ENCODE data around the gene CDCP2. TPM values are rescaled to one million over a fixed set of nuclear protein-coding genes. Genes with fewer than 3 reads are reported as not detected.

The CDCP2 gene
- total RNA-seq, 3 donors from 2014 or later: not detected

- DNase-seq (no peak), ATAC-seq (no peak)
- no peaks in the 10 kb centered on the region for H3K27me3 Mint-ChIP-seq (ENCODE audit: low read depth)
- H3K36me3 Mint-ChIP-seq (ENCODE audit: insufficient read depth): no peaks in the 10 kb centered on the region
- no peaks in the 10 kb centered on the region for H3K4me1 Mint-ChIP-seq (ENCODE audit: low read depth)
- H3K9me3 Mint-ChIP-seq: no peaks in the 10 kb centered on the region
- no peak overlapping the region for H3K4me3 Mint-ChIP-seq
Observed at GRCh38 chr1:54159733-54160316, 7.0 kb upstream of the CDCP2 start.

- Mint-ChIP-seq H3K9me3 (no peaks in the 10 kb centered on the region), H3K4me3 (no peak overlapping the region), H3K4me1 (ENCODE audit: low read depth) (no peaks in the 10 kb centered on the region), H3K27me3 (ENCODE audit: low read depth) (no peaks in the 10 kb centered on the region), H3K36me3 (ENCODE audit: insufficient read depth) (no peaks in the 10 kb centered on the region)
- ATAC-seq (no peak), DNase-seq (no peak)
Observed at GRCh38 chr1:54158071-54158470, 5.3 kb upstream of the CDCP2 start.

- no peak overlapping the region for H3K4me3 Mint-ChIP-seq
- H3K4me1 Mint-ChIP-seq (ENCODE audit: low read depth): no peaks in the 10 kb centered on the region
- no peaks in the 10 kb centered on the region for H3K36me3 Mint-ChIP-seq (ENCODE audit: insufficient read depth)
- no peak for DNase-seq
- no peaks in the 10 kb centered on the region for H3K27me3 Mint-ChIP-seq (ENCODE audit: low read depth)
- ATAC-seq: no peak
- H3K9me3 Mint-ChIP-seq: no peaks in the 10 kb centered on the region
Observed at GRCh38 chr1:54157401-54157800, 4.6 kb upstream of the CDCP2 start.

- H3K4me3 Mint-ChIP-seq: no peak overlapping the region
- no peaks in the 10 kb centered on the region for H3K9me3 Mint-ChIP-seq
- no peaks in the 10 kb centered on the region for H3K4me1 Mint-ChIP-seq (ENCODE audit: low read depth)
- H3K36me3 Mint-ChIP-seq (ENCODE audit: insufficient read depth): no peaks in the 10 kb centered on the region
- no peak for ATAC-seq
- no peak for DNase-seq
- no peaks in the 10 kb centered on the region for H3K27me3 Mint-ChIP-seq (ENCODE audit: low read depth)
Observed at GRCh38 chr1:54156986-54157385, 4.2 kb upstream of the CDCP2 start.

DNA sequence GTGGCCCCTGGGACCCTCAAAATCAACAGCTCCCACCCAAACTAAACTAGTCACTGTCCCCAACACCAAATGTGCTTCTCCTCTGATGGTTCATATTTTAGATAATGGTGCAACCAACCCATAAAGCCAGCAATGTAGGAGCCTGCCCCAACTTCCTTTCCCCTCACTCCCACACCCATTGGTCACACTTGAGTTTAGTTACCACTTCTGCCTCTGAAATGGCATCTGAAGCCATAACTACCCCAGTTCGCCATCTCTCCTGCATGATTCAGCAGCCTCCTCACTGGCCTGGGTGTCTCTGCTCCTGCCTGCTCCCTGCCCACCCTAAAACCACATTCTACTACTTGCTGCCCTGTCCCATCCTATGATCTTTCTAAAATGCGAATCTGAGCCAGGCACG is 3.4 kb upstream of the CDCP2 start:
- H3K4me1 Mint-ChIP-seq (ENCODE audit: low read depth): no peaks in the 10 kb centered on the region
- no peak for DNase-seq

DNA sequence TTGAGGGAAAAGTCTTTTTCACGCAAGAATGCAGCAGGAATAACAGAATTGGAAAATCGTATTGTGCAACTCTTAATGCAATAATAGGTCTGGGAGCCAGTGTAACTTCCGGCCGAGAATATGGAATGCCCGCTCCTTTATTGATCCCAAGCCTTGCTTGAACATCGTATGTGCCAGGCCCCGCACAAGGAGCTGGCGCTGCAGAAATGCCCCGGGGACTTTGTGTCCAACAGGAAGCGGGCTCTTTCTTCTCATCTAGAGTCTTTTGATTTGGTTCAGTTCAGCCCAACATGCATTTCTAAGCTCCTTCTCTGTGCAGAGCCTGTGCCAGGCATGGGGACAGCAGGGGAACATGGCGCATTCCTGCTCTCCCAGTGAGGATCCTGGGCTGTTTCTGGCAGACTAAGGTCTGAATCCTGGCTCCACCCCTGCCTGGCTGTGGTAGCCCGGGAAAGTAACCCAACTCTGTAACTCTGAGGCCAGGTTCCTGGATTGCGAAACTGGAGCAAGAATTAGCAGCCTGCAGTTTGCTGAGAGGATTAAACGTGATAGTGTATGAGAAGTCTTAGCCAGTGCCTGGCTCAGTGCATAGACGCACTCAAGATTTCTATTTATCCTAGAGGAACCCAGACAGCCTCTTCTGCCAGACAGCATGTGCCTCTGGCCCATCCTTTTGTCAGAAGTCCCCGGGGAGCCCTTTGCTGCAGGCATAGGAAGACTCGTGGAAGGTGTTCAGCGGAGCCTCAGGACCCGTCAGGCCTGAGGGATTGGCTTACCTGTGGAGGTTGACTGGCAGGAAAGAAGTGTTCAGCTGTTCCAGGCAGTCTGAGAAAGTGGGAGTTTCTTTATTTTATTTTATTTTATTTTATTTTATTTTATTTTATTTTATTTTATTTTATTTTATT is 987 bp upstream of the CDCP2 start:
- Mint-ChIP-seq H3K9me3 (no peaks in the 10 kb centered on the region), H3K4me1 (ENCODE audit: low read depth) (no peaks in the 10 kb centered on the region), H3K36me3 (ENCODE audit: insufficient read depth) (no peaks in the 10 kb centered on the region), H3K27me3 (ENCODE audit: low read depth) (no peaks in the 10 kb centered on the region), H3K4me3 (no peak overlapping the region)
- DNase-seq (no peak), ATAC-seq (no peak)

More for the DNA sequence above, 3.4 kb upstream of the CDCP2 start:
- no peaks in the 10 kb centered on the region for H3K9me3 Mint-ChIP-seq
- no peaks in the 10 kb centered on the region for H3K36me3 Mint-ChIP-seq (ENCODE audit: insufficient read depth)
- H3K27me3 Mint-ChIP-seq (ENCODE audit: low read depth): no peaks in the 10 kb centered on the region
- no peak overlapping the region for H3K4me3 Mint-ChIP-seq
- no peak for ATAC-seq

GRCh38 chr1:54151013-54151412 is 1.8 kb downstream of the CDCP2 start:
- H3K4me3 Mint-ChIP-seq: no peak overlapping the region
- H3K27me3 Mint-ChIP-seq (ENCODE audit: low read depth): no peaks in the 10 kb centered on the region
- H3K4me1 Mint-ChIP-seq (ENCODE audit: low read depth): no peaks in the 10 kb centered on the region
- H3K36me3 Mint-ChIP-seq (ENCODE audit: insufficient read depth): no peaks in the 10 kb centered on the region
- ATAC-seq: no peak
- no peaks in the 10 kb centered on the region for H3K9me3 Mint-ChIP-seq
- no peak for DNase-seq

DNA sequence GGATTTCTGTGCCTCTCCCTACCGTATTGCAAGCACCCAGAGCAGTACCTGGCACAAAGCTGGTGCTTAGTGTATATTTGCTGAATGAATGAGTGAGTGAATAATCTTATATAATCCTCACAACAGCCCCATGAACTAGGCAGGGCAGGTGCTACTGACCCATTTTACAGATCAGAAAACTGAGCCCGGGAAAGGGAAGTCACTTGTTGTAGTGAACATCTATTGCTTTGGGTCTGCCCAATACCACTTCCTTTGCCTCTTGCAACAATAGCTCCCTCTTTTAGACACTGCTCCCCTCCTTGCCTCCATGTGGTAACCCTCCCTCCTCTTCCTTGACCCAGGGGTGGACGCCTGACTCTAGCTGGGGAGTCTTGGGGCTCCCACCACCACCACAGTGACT is 3.1 kb downstream of the CDCP2 start:
- H3K4me3 Mint-ChIP-seq: no peak overlapping the region
- no peaks in the 10 kb centered on the region for H3K4me1 Mint-ChIP-seq (ENCODE audit: low read depth)
- ATAC-seq (no peak), DNase-seq (no peak)
- H3K36me3 Mint-ChIP-seq (ENCODE audit: insufficient read depth): no peaks in the 10 kb centered on the region
- no peaks in the 10 kb centered on the region for H3K9me3 Mint-ChIP-seq
- H3K27me3 Mint-ChIP-seq (ENCODE audit: low read depth): no peaks in the 10 kb centered on the region

- H3K9me3 Mint-ChIP-seq: no peaks in the 10 kb centered on the region
- H3K36me3 Mint-ChIP-seq (ENCODE audit: insufficient read depth): no peaks in the 10 kb centered on the region
- DNase-seq: no peak
- no peak for ATAC-seq
- H3K4me3 Mint-ChIP-seq: no peak overlapping the region
- no peaks in the 10 kb centered on the region for H3K4me1 Mint-ChIP-seq (ENCODE audit: low read depth)
- H3K27me3 Mint-ChIP-seq (ENCODE audit: low read depth): no peaks in the 10 kb centered on the region
Observed at GRCh38 chr1:54144366-54144765, 8.4 kb downstream of the CDCP2 start.

DNA sequence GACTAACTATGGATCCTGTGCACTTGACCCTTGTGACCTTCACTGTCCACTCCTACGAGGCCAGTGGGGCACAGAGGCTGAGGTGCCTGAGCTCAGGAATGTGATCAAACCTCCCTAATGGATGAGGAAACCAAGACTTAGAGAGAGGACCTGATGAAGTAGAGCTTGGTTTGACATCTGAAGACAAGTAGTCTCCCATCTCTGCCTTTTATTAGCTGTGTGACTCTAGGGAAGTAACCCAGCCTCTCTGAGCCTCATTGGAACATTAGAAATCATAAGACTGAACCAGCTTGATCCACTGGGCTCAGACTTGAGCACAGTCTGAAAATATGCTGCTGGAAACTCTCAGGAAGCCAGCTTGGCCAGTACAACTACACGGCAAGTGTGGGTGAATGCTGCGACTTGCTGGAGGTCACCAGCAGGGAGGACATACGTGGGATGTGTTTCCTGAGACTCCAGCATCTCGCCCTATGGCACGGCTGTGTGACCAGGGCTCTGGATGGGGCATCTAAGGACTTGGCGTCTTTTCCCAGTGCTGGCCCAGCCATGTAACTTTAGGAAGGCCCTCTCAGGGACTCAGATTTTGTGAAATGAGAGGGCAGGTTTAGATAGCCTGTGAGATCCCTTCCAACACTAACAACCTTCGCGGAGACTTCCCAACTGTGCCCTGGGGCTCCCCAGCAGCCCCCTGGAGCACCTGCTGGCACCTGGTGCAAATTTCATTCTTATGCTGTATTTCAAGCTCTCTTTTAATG is 10.5 kb downstream of the CDCP2 start:
- Mint-ChIP-seq H3K36me3 (ENCODE audit: insufficient read depth) (no peaks in the 10 kb centered on the region), H3K4me3 (no peak overlapping the region), H3K4me1 (ENCODE audit: low read depth) (no peaks in the 10 kb centered on the region), H3K27me3 (ENCODE audit: low read depth) (no peaks in the 10 kb centered on the region), H3K9me3 (no peaks in the 10 kb centered on the region)
- DNase-seq (no peak), ATAC-seq (no peak)

DNA sequence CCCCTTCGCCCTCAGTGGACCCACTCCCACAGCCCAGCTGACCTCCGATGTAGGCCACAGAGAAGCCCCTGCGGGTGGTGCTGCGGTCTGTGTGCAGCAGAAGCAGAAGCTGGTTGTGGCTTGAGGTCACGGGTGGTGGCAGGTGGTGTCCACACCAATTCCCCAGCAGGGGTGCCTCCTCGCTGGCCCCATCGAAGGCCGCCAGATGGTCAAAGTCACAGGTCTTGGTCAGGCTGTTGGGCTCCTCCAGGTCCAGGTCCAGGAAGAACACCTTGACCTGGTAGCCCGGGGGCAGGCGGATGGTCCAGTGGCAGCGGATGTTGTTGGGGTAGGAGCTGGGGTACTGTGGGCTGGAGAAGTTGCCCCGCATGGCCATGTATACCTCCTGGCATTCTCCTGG is 13.1 kb downstream of the CDCP2 start:
- ATAC-seq (no peak), DNase-seq (no peak)
- H3K4me1 Mint-ChIP-seq (ENCODE audit: low read depth): no peaks in the 10 kb centered on the region
- H3K27me3 Mint-ChIP-seq (ENCODE audit: low read depth): no peaks in the 10 kb centered on the region
- no peaks in the 10 kb centered on the region for H3K9me3 Mint-ChIP-seq
- H3K4me3 Mint-ChIP-seq: no peak overlapping the region
- H3K36me3 Mint-ChIP-seq (ENCODE audit: insufficient read depth): no peaks in the 10 kb centered on the region

GRCh38 chr1:54138994-54139393 is 13.8 kb downstream of the CDCP2 start:
- no peaks in the 10 kb centered on the region for H3K36me3 Mint-ChIP-seq (ENCODE audit: insufficient read depth)
- no peak overlapping the region for H3K4me3 Mint-ChIP-seq
- no peaks in the 10 kb centered on the region for H3K27me3 Mint-ChIP-seq (ENCODE audit: low read depth)
- no peak for ATAC-seq
- no peaks in the 10 kb centered on the region for H3K9me3 Mint-ChIP-seq
- no peaks in the 10 kb centered on the region for H3K4me1 Mint-ChIP-seq (ENCODE audit: low read depth)
- no peak for DNase-seq

DNA sequence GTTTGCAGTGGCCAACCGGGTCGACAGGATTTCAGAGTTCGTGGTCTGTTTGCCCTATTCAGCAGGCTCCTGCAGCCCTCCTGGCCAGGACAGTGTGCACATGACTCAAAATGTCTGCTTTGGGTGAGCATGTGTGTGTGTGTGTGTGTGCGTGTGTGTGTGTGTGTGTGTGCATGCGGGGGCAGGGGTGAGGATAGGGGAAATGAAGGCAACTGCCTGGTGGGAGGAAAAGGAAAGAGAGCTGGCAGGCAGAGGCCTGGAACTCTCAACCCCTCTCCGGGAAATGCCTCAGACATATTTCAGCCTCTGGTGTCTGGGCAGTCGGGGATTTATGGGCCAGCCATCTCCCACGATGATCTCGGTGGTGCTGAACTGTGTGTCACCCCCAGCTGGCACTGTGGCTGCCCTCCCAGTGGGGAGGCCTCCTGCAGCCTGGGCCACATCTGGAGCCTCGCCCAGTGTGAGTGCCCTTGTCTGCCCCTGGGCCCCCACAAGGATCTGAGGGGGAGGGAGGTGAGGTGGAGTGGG is 15.2 kb downstream of the CDCP2 start:
- no peaks in the 10 kb centered on the region for H3K36me3 Mint-ChIP-seq (ENCODE audit: insufficient read depth)
- no peak overlapping the region for H3K4me3 Mint-ChIP-seq
- H3K27me3 Mint-ChIP-seq (ENCODE audit: low read depth): no peaks in the 10 kb centered on the region
- no peaks in the 10 kb centered on the region for H3K4me1 Mint-ChIP-seq (ENCODE audit: low read depth)
- no peak for DNase-seq
- ATAC-seq: no peak
- no peaks in the 10 kb centered on the region for H3K9me3 Mint-ChIP-seq

DNA sequence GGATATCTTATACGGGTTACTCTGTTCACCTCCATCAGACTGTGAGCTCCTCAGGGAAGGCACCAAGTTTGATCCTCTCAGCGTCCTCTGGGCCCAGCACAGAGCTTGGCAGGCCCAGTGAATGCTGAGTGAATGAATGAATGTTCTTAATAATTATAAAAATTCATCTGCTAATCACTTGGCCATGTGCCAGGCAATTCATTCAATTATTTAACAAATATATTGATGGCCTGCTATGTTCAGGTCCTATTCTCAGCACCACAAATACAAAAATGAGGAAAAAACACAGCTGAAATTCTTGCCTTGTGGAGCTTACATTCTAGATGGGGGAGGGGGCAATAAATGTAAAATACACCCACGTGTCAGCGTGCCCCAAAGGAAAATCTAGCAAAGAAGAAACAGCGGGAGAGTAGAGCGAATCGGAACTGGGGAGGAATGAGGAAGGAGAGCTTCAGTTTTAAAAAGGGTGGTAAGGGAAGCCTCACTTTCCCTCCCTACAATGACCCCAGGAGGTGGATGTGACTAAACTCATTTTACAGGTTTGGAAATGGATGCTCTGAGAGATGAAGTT is 15.8 kb downstream of the CDCP2 start:
- ATAC-seq: no peak
- Mint-ChIP-seq H3K9me3 (no peaks in the 10 kb centered on the region), H3K4me1 (ENCODE audit: low read depth) (no peaks in the 10 kb centered on the region), H3K36me3 (ENCODE audit: insufficient read depth) (no peaks in the 10 kb centered on the region), H3K4me3 (no peak overlapping the region), H3K27me3 (ENCODE audit: low read depth) (no peaks in the 10 kb centered on the region)
- DNase-seq: no peak

All from activated T-cell treated with anti-CD3 and anti-CD28 coated beads, Interleukin-2, amount 50 U/mL, for 4 hours (primary cell).